GM23338 (cell line): Measurements from ENCODE around the gene OSBPL6. TPM values are rescaled to one million over a fixed set of nuclear protein-coding genes. Genes with fewer than 3 reads are reported as not detected.

ENCODE experiments used
- ATAC-seq: fragments of 200-7000 bp; cut with Tn5 transposase; 3 replicates; pipeline ENCODE4 v1.9.1; 2020
- DNase-seq: peaks from one replicate; pipeline ENCODE4 v3.0.0-alpha.2; 2015; ENCODE audit warnings: low spot score
- H2AFZ ChIP-seq: fragments of 200-600 bp; sonication (generic); 2 replicates; pipeline ENCODE4 v1.8.0; 2016; ENCODE audit warnings: antibody characterized with exemption, mild to moderate bottlenecking, moderate library complexity
- H3F3A ChIP-seq: fragments of 200-600 bp; sonication (generic); replicated peaks from 2 replicates; pipeline ENCODE4 v1.8.0; 2017; ENCODE audit warnings: antibody characterized with exemption, mixed run types, low read depth
- H3K27ac ChIP-seq: fragments of 200-600 bp; sonication (generic); 2 replicates; pipeline ENCODE4 v1.6.1; 2016; ENCODE audit warnings: low read depth
- H3K27me3 ChIP-seq: fragments of 200-600 bp; sonication (generic); 2 replicates; pipeline ENCODE4 v1.8.0; 2016; ENCODE audit warnings: mild to moderate bottlenecking, mixed run types, moderate library complexity; ENCODE audit not compliant: insufficient read depth
- H3K36me3 ChIP-seq: fragments of 200-600 bp; sonication (generic); 2 replicates; pipeline ENCODE4 v1.8.0; 2016; ENCODE audit warnings: mild to moderate bottlenecking; ENCODE audit not compliant: insufficient read depth
- H3K4me1 ChIP-seq: fragments of 200-600 bp; sonication (generic); 2 replicates; pipeline ENCODE4 v1.8.0; 2016; ENCODE audit warnings: mild to moderate bottlenecking, moderate library complexity; ENCODE audit not compliant: insufficient read depth
- H3K4me2 ChIP-seq: fragments of 200-600 bp; sonication (generic); 2 replicates; pipeline ENCODE4 v1.7.1; 2017; ENCODE audit warnings: mixed run types
- H3K4me3 ChIP-seq: fragments of 200-600 bp; sonication (generic); 2 replicates; pipeline ENCODE4 v1.6.1; 2016; ENCODE audit warnings: mixed run types
- H3K79me2 ChIP-seq: fragments of 200-600 bp; sonication (generic); replicated peaks from 2 replicates; pipeline ENCODE4 v1.8.0; 2017; ENCODE audit warnings: mild to moderate bottlenecking; ENCODE audit not compliant: insufficient read depth
- H3K9me2 ChIP-seq: fragments of 200-600 bp; sonication (generic); 2 replicates; pipeline ENCODE4 v1.8.0; 2017; ENCODE audit not compliant: insufficient read depth
- H4K20me1 ChIP-seq: fragments of 200-600 bp; sonication (generic); replicated peaks from 2 replicates; pipeline ENCODE4 v1.8.0; 2017; ENCODE audit warnings: mild to moderate bottlenecking; ENCODE audit not compliant: insufficient read depth
- H3K27ac Mint-ChIP-seq: 2 replicates; pipeline ENCODE4 v1.8.0; 2020; ENCODE audit warnings: inconsistent platforms, mild to moderate bottlenecking, moderate library complexity, mixed read lengths
- H3K27me3 Mint-ChIP-seq: 3 replicates; pipeline ENCODE4 v1.8.0; 2022; ENCODE audit warnings: low read depth, mild to moderate bottlenecking, moderate library complexity, mixed read lengths, inconsistent platforms; ENCODE audit not compliant: insufficient read depth, poor library complexity
- H3K36me3 Mint-ChIP-seq: 3 replicates; pipeline ENCODE4 v1.8.0; 2021; ENCODE audit warnings: low read depth, mild to moderate bottlenecking, inconsistent platforms, moderate library complexity, mixed read lengths
- H3K4me1 Mint-ChIP-seq: 3 replicates; pipeline ENCODE4 v1.8.0; 2020; ENCODE audit warnings: mild to moderate bottlenecking, inconsistent platforms, mixed read lengths
- H3K4me3 Mint-ChIP-seq: 3 replicates; pipeline ENCODE4 v1.8.0; 2021; ENCODE audit warnings: moderate library complexity, mild to moderate bottlenecking, inconsistent platforms, mixed read lengths
- H3K9me3 Mint-ChIP-seq: 3 replicates; pipeline ENCODE4 v1.8.0; 2020; ENCODE audit warnings: moderate library complexity, mild to moderate bottlenecking, inconsistent platforms, mixed read lengths
- CREB1 ChIP-seq: fragments of 250-450 bp; sonication (Bioruptor Pico); IDR thresholded peaks from 2 replicates; pipeline ENCODE4 v1.5.0; 2020; ENCODE audit warnings: low read depth, mild to moderate bottlenecking, moderate library complexity
- CTCF ChIP-seq, 2 experiments: fragments of 200-600 bp in 1 of 2; sonication (generic) in 1 of 2; conservative IDR thresholded peaks; 2 replicates each; pipeline versions ENCODE4 v1.5.1 to v1.6.1; 2016 to 2017; ENCODE audit warnings: antibody characterized with exemption in 2 of 2, low read depth in 2 of 2, mild to moderate bottlenecking in 2 of 2, moderate library complexity in 1 of 2
- ETS1 ChIP-seq: IDR thresholded peaks from 2 replicates; pipeline ENCODE4 v1.6.1; 2016; ENCODE audit warnings: antibody characterized with exemption
- EZH2 ChIP-seq: fragments of 200-600 bp; sonication (generic); IDR thresholded peaks from one replicate; pipeline ENCODE4 v1.8.0; 2017; ENCODE audit warnings: antibody characterized with exemption, mild to moderate bottlenecking, low read depth; ENCODE audit not compliant: unreplicated experiment
- EZH2phosphoT487 ChIP-seq: fragments of 200-600 bp; sonication (generic); IDR thresholded peaks from one replicate; pipeline ENCODE4 v1.8.1; 2018; ENCODE audit warnings: antibody characterized with exemption; ENCODE audit not compliant: unreplicated experiment
- JUNB ChIP-seq: IDR thresholded peaks from one replicate; pipeline ENCODE4 v1.6.1; 2016; ENCODE audit warnings: antibody characterized with exemption; ENCODE audit not compliant: unreplicated experiment
- NANOG ChIP-seq: IDR thresholded peaks from 2 replicates; pipeline ENCODE4 v1.6.1; 2016; ENCODE audit warnings: antibody characterized with exemption, borderline replicate concordance
- POLR2AphosphoS5 ChIP-seq: IDR thresholded peaks from 2 replicates; pipeline ENCODE4 v1.6.1; 2016; ENCODE audit warnings: antibody characterized with exemption, low read depth
- STAT1 ChIP-seq: IDR thresholded peaks from one replicate; pipeline ENCODE4 v1.6.1; 2016; ENCODE audit warnings: antibody characterized with exemption; ENCODE audit not compliant: unreplicated experiment
- ZNF114 ChIP-seq: fragments of 250-450 bp; sonication (Bioruptor Pico); IDR thresholded peaks from 2 replicates; pipeline ENCODE4 v1.5.0; 2020; ENCODE audit warnings: mild to moderate bottlenecking, moderate library complexity
- ZNF331 ChIP-seq: fragments of 250-450 bp; sonication (Bioruptor Pico); IDR thresholded peaks from 2 replicates; pipeline ENCODE4 v1.5.0; 2020; ENCODE audit warnings: low read depth, mild to moderate bottlenecking, moderate library complexity
- ZNF462 ChIP-seq: fragments of 250-450 bp; sonication (Bioruptor Pico); IDR thresholded peaks from 2 replicates; pipeline ENCODE4 v1.5.0; 2020; ENCODE audit warnings: mild to moderate bottlenecking, moderate library complexity
- polyA plus RNA-seq: library from polyadenylated mRNA; unstranded; fragments of >200 nt; fragmentation: Nextera tagmentation; extraction: Ambion mirVana; gene quantifications from 2 replicates; pipeline ENCODE4 v1.2.1, GENCODE V29; 2016
- total RNA-seq: library from RNA; depleted of rRNA; stranded (reverse); fragments of >200 nt; shearing (Covaris generic); gene quantifications from 2 replicates; pipeline ENCODE4 v1.2.3, GENCODE V29; 2014

The OSBPL6 gene
- total and polyA plus RNA-seq, 2 experiments from 2014 or later, result 6.0 to 8.5 TPM

GRCh38 chr2:178238154-178238521 is 43.8 kb downstream of the OSBPL6 start (continued):
- TF ChIP-seq CTCF (conservative IDR thresholded peaks at IDR 0.05; ENCODE audit: low read depth in 2 of 2) (no peak), EZH2 (no peak), ZNF114 (CRISPR knock-in tag) (no peak), JUNB (no peak), ETS1 (no peak), CREB1 (CRISPR knock-in tag) (no peak), STAT1 (no peak)

GRCh38 chr2:178238750-178239149 is 44.4 kb downstream of the OSBPL6 start:
- Histone ChIP-seq H4K20me1 (no peaks in the 10 kb centered on the region), H3K36me3 (no peaks in the 10 kb centered on the region), H3K9me2 (no peaks in the 10 kb centered on the region), H3K27ac (no peak overlapping the region), H3K79me2 (no peaks in the 10 kb centered on the region), H3K4me2 (no peak overlapping the region), H3F3A (no peaks in the 10 kb centered on the region), H2AFZ (no peak overlapping the region), H3K4me1 (no peaks in the 10 kb centered on the region), H3K27me3 (no peaks in the 10 kb centered on the region), H3K4me3 (no peak overlapping the region)
- ATAC-seq, result no peak
- no peak for DNase-seq
- Mint-ChIP-seq H3K27me3 (no peaks in the 10 kb centered on the region), H3K27ac (no peak overlapping the region), H3K4me1 (peaks cover 4% of the 10 kb centered on the region), H3K36me3 (no peaks in the 10 kb centered on the region), H3K4me3 (no peak overlapping the region), H3K9me3 (no peaks in the 10 kb centered on the region)
- TF ChIP-seq EZH2phosphoT487 (no peak), POLR2AphosphoS5 (no peak), CTCF (conservative IDR thresholded peaks at IDR 0.05; ENCODE audit: low read depth in 2 of 2) (no peak), ZNF462 (no peak), ZNF114 (CRISPR knock-in tag) (no peak), ZNF331 (CRISPR knock-in tag) (no peak), ETS1 (no peak), NANOG (no peak), JUNB (no peak), STAT1 (no peak), EZH2 (no peak), CREB1 (CRISPR knock-in tag) (no peak)
